Measurements from ENCODE around the gene PDIA6. TPM values are rescaled to one million over a fixed set of nuclear protein-coding genes. Genes with fewer than 3 reads are reported as not detected.

The PDIA6 gene
- total and polyA plus RNA-seq, 8 donors: 33.7 to 201 (median 135) TPM

- WGBS, 2 donors: 40 to 47% methylated on average over 5 of the region's 5 CpGs
- no peaks in the 10 kb centered on the region for H3K36me3 ChIP-seq
- intact Hi-C loops (cut with DNase I): no loop called here
- TF ChIP-seq CTCF (IDR thresholded peaks at IDR 0.05): no peak
- ATAC-seq: no peak
- no peak overlapping the region for H3K27ac ChIP-seq
- H3K27me3 ChIP-seq: no peaks in the 10 kb centered on the region
- no peak overlapping the region for H3K4me3 ChIP-seq
- no peak for FAIRE-seq
- no peaks in the 10 kb centered on the region for H3K9me3 ChIP-seq
- no peaks in the 10 kb centered on the region for H3K4me1 ChIP-seq
- DNase-seq: no peak
Observed at GRCh38 chr2:10765461-10765860, 47.1 kb downstream of the PDIA6 start.

GRCh38 chr2:10764896-10765295 lies 47.7 kb downstream of the PDIA6 start:
- Histone ChIP-seq H3K4me3 (no peak overlapping the region), H3K4me1 (no peaks in the 10 kb centered on the region), H3K9me3 (no peaks in the 10 kb centered on the region), H3K27ac (no peak overlapping the region), H3K27me3 (no peaks in the 10 kb centered on the region), H3K36me3 (no peaks in the 10 kb centered on the region)
- no peak for DNase-seq
- intact Hi-C loops (cut with DNase I): no loop called here
- 61 to 67% methylated on average over 3 to 4 of the region's 4 CpGs for WGBS, 2 donors
- TF ChIP-seq CTCF (IDR thresholded peaks at IDR 0.05): no peak
- FAIRE-seq: no peak
- ATAC-seq: no peak

- Histone ChIP-seq H3K36me3 (no peaks in the 10 kb centered on the region), H3K4me3 (no peak overlapping the region), H3K4me1 (no peaks in the 10 kb centered on the region), H3K27me3 (no peaks in the 10 kb centered on the region), H3K9me3 (no peaks in the 10 kb centered on the region), H3K27ac (no peak overlapping the region)
- FAIRE-seq (no peak), DNase-seq (no peak), ATAC-seq (no peak)
- TF ChIP-seq CTCF (IDR thresholded peaks at IDR 0.05): no peak
- WGBS, 2 donors: 74 to 85% methylated on average over 18 of the region's 18 CpGs
- intact Hi-C loops (cut with DNase I): no loop called here
Observed at GRCh38 chr2:10764096-10764785, 48.3 kb downstream of the PDIA6 start.

GRCh38 chr2:10763461-10763800 lies 49.2 kb downstream of the PDIA6 start:
- H3K27ac ChIP-seq: no peak overlapping the region
- TF ChIP-seq CTCF (IDR thresholded peaks at IDR 0.05): no peak
- intact Hi-C loops (cut with DNase I): no loop called here
- no peaks in the 10 kb centered on the region for H3K9me3 ChIP-seq
- no peaks in the 10 kb centered on the region for H3K27me3 ChIP-seq
- no peaks in the 10 kb centered on the region for H3K36me3 ChIP-seq
- FAIRE-seq: no peak
- 68 to 71% methylated on average over 9 of the region's 9 CpGs for WGBS, 2 donors
- H3K4me1 ChIP-seq: no peaks in the 10 kb centered on the region
- no peak overlapping the region for H3K4me3 ChIP-seq
- DNase-seq: no peak
- ATAC-seq: no peak

- H3K9me3 ChIP-seq: no peaks in the 10 kb centered on the region
- no peak overlapping the region for H3K27ac ChIP-seq
- FAIRE-seq (no peak), ATAC-seq (peak in 1 of 4 donors; percentile 8), DNase-seq (peak in 1 of 6 donors; percentile 46)
- intact Hi-C loops (cut with DNase I): no loop called here
- no peak overlapping the region for H3K4me3 ChIP-seq
- H3K27me3 ChIP-seq: no peaks in the 10 kb centered on the region
- 51 to 55% methylated on average over 25 of the region's 25 CpGs for WGBS, 2 donors
- no peaks in the 10 kb centered on the region for H3K36me3 ChIP-seq
- H3K4me1 ChIP-seq: no peaks in the 10 kb centered on the region
- no peak for TF ChIP-seq CTCF (IDR thresholded peaks at IDR 0.05)
Observed at GRCh38 chr2:10762651-10763460, 49.7 kb downstream of the PDIA6 start.

Data from pancreas (tissue), 10 donors.